Measurements from ENCODE around the gene SIGLEC7.

DNA sequence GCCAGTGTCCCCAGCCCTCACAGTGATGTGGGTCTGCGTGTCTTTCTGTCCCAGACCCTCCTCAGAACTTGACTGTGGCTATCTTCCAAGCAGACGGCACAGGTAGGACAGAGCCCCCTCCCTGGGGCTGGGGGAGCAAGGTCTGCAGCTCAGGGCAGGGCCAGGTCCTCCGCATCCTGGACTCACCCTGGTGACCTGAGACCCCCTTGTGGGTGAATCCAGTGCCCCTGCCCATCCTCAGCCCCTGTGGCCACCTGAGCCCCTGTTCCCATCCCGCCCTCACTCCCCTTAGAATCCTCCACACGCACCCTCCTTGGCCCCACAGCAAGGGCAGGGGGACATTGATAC, 43.7 kb downstream of the SIGLEC7 start:
- no peak for TF ChIP-seq MYC (IDR thresholded peaks at IDR 0.05; ENCODE audit: insufficient read depth, insufficient read length, insufficient replicate concordance, low read length, severe bottlenecking)
- no peak for TF ChIP-seq RAD21 (IDR thresholded peaks at IDR 0.05; ENCODE audit: insufficient read depth, low read depth, low read length)
- TF ChIP-seq, protein P1, sequence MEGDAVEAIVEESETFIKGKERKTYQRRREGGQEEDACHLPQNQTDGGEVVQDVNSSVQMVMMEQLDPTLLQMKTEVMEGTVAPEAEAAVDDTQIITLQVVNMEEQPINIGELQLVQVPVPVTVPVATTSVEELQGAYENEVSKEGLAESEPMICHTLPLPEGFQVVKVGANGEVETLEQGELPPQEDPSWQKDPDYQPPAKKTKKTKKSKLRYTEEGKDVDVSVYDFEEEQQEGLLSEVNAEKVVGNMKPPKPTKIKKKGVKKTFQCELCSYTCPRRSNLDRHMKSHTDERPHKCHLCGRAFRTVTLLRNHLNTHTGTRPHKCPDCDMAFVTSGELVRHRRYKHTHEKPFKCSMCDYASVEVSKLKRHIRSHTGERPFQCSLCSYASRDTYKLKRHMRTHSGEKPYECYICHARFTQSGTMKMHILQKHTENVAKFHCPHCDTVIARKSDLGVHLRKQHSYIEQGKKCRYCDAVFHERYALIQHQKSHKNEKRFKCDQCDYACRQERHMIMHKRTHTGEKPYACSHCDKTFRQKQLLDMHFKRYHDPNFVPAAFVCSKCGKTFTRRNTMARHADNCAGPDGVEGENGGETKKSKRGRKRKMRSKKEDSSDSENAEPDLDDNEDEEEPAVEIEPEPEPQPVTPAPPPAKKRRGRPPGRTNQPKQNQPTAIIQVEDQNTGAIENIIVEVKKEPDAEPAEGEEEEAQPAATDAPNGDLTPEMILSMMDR (IDR thresholded peaks at IDR 0.05 in 2 of 3, conservative IDR thresholded peaks at IDR 0.05 in 1 of 3; ENCODE audit: control insufficient read depth in 2 of 3, extremely low read depth in 1 of 3, insufficient read depth in 1 of 3, low read depth in 3 of 3, low read length in 3 of 3): no peak
- TF ChIP-seq NFYB (IDR thresholded peaks at IDR 0.05; ENCODE audit: insufficient read depth, low read depth, low read length): no peak

Measured in GM12878 (cell line).